ENCODE measurements around the gene MRPS33.
"Not testable (repeated sequence)": the region's sequence is repeated elsewhere in the genome, so short reads cannot be mapped to it uniquely, and the experiment has no call there.

Gene MRPS33

GRCh38 chr7:141011443-141011842, 3.3 kb downstream of the MRPS33 start:
- no peak for DNase-seq

- DNase-seq = no peak
Measured at GRCh38 chr7:141003172-141004065, 11.3 kb downstream of the MRPS33 start.

GRCh38 chr7:141001546-141001945, 13.2 kb downstream of the MRPS33 start:
- DNase-seq = no peak

GRCh38 chr7:141001122-141001521, 13.6 kb downstream of the MRPS33 start:
- DNase-seq = no peak

- DNase-seq = no peak
Measured at GRCh38 chr7:140998715-140999114, 16.0 kb downstream of the MRPS33 start.

- DNase-seq = no peak
Measured at GRCh38 chr7:140992422-140992821, 22.3 kb downstream of the MRPS33 start.

- no peak for DNase-seq
Measured at GRCh38 chr7:140990193-140990962, 24.4 kb downstream of the MRPS33 start.

- DNase-seq = no peak
Measured at GRCh38 chr7:140989068-140989467, 25.7 kb downstream of the MRPS33 start.

- DNase-seq = no peak
Measured at GRCh38 chr7:140983802-140984201, 30.9 kb downstream of the MRPS33 start.

GRCh38 chr7:140982508-140982907, 32.2 kb downstream of the MRPS33 start:
- no peak for DNase-seq

GRCh38 chr7:140981951-140982350, 32.8 kb downstream of the MRPS33 start:
- no peak for DNase-seq

- no peak for DNase-seq
Measured at GRCh38 chr7:140977741-140978140, 37.0 kb downstream of the MRPS33 start.

- no peak for DNase-seq
Measured at GRCh38 chr7:140972876-140973829, 41.6 kb downstream of the MRPS33 start.

GRCh38 chr7:140972344-140972743, 42.4 kb downstream of the MRPS33 start:
- DNase-seq = no peak

GRCh38 chr7:140967438-140967837, 47.3 kb downstream of the MRPS33 start:
- no peak for DNase-seq

GRCh38 chr7:140966561-140967233, 48.1 kb downstream of the MRPS33 start:
- no peak for DNase-seq

- DNase-seq = no peak
Measured at GRCh38 chr7:140961117-140961516, 53.6 kb downstream of the MRPS33 start.

GRCh38 chr7:140956997-140957396, 57.8 kb downstream of the MRPS33 start:
- DNase-seq = not testable (repeated sequence)
